A549 (cell line): ENCODE data around the gene TBX2. TPM values are rescaled to one million over a fixed set of nuclear protein-coding genes. Genes with fewer than 3 reads are reported as not detected.

Experiments
- ATAC-seq, 2 experiments: fragments of 200-7000 bp in 1 of 2; fragments of >200 bp in 1 of 2; cut with Nextera tagmentation in 1 of 2; cut with Tn5 transposase in 1 of 2; 3 replicates each; pipeline versions ENCODE4 v1.8.0 to v1.9.1; 2018 to 2020; ENCODE audit warnings: mild to moderate bottlenecking in 1 of 2, moderate library complexity in 1 of 2
- CTCF ChIA-PET: fragments of 300-600 bp; sonication (Branson Sonifier 250); formaldehyde crosslinking; extraction: SDS; loops from one replicate; lab custom pipeline; 2021; ENCODE audit warnings: antibody characterized with exemption, inconsistent platforms; lab: Yijun Ruan, JAX
- POLR2A ChIA-PET: fragments of 350-600 bp; formaldehyde crosslinking; extraction: SDS; loops from one replicate; lab custom pipeline; 2021; ENCODE audit warnings: antibody characterized with exemption, inconsistent platforms; lab: Yijun Ruan, JAX
- DNase-seq, 2 experiments: peaks; one replicate each; pipeline versions ENCODE4 v3.0.0 to v3.0.0-alpha.2; 2011 to 2016; ENCODE audit warnings: low read depth in 1 of 2, low spot score in 1 of 2
- FAIRE-seq: peaks from 2 replicates; lab custom pipeline; 2011; peaks lifted over from hg19 to GRCh38; lab: Jason Lieb, UNC
- H3K27ac ChIP-seq, 2 experiments: fragments of >200 bp; sonication (Bioruptor Twin); formaldehyde crosslinking; 3 replicates each; pipeline ENCODE4 v1.5.1; 2016 to 2017
- H3K4me1 ChIP-seq: fragments of >200 bp; sonication (Bioruptor Twin); formaldehyde crosslinking; 3 replicates; pipeline ENCODE4 v1.6.1; 2016
- H3K4me2 ChIP-seq: fragments of >200 bp; sonication (Bioruptor Twin); formaldehyde crosslinking; 3 replicates; pipeline ENCODE4 v1.6.1; 2016
- H3K4me3 ChIP-seq: fragments of >200 bp; sonication (Bioruptor Twin); formaldehyde crosslinking; 3 replicates; pipeline ENCODE4 v1.5.1; 2016
- H3K9me3 ChIP-seq: fragments of >200 bp; sonication (Bioruptor Twin); formaldehyde crosslinking; 3 replicates; pipeline ENCODE4 v1.6.1; 2016
- BHLHE40 ChIP-seq: IDR thresholded peaks from 2 replicates; pipeline ENCODE4 v1.6.1; 2012; ENCODE audit warnings: low read depth, low read length, inconsistent platforms
- CBX2 ChIP-seq: fragments of 200-600 bp; sonication (generic); IDR thresholded peaks from 2 replicates; pipeline ENCODE4 v1.6.1; 2016; ENCODE audit warnings: low read depth, mild to moderate bottlenecking, borderline replicate concordance
- E2F6 ChIP-seq: IDR thresholded peaks from 2 replicates; pipeline ENCODE4 v1.6.1; 2012; ENCODE audit warnings: low read depth, borderline replicate concordance
- ELK1 ChIP-seq: fragments of 150-350 bp; IDR thresholded peaks from 2 replicates; pipeline ENCODE4 v1.6.1; 2014; ENCODE audit warnings: low read depth, mild to moderate bottlenecking, low read length
- FOSB ChIP-seq: fragments of 250-450 bp; sonication (Bioruptor Pico); IDR thresholded peaks from 2 replicates; pipeline ENCODE4 v1.5.0; 2020; ENCODE audit warnings: mild to moderate bottlenecking, moderate library complexity
- HOXB5 ChIP-seq: fragments of 250-450 bp; sonication (Bioruptor Pico); IDR thresholded peaks from 2 replicates; pipeline ENCODE4 v1.5.0; 2020; ENCODE audit warnings: mild to moderate bottlenecking, moderate library complexity
- MAZ ChIP-seq: fragments of 150-350 bp; IDR thresholded peaks from 2 replicates; pipeline ENCODE4 v1.6.1; 2014; ENCODE audit warnings: antibody characterized with exemption, low read depth, low read length, borderline replicate concordance
- MYC ChIP-seq: IDR thresholded peaks from 2 replicates; pipeline ENCODE4 v1.6.1; 2012; ENCODE audit warnings: mild to moderate bottlenecking, inconsistent platforms, low read length, improper control_type of control experiment, borderline replicate concordance
- NR3C1 ChIP-seq: fragments of >200 bp; sonication (Bioruptor Twin); formaldehyde crosslinking; IDR thresholded peaks from 3 replicates; pipeline ENCODE4 v1.6.1; 2017
- PHF8 ChIP-seq: fragments of 200-600 bp; sonication (generic); IDR thresholded peaks from 2 replicates; pipeline ENCODE4 v1.6.1; 2016; ENCODE audit warnings: low read depth, mild to moderate bottlenecking, antibody characterized with exemption, moderate library complexity, borderline replicate concordance
- RAD21 ChIP-seq, 2 experiments: fragments of >200 bp in 1 of 2; sonication (Bioruptor Twin) in 1 of 2; formaldehyde crosslinking in 1 of 2; IDR thresholded peaks in 1 of 2; conservative IDR thresholded peaks in 1 of 2; 2 replicates in 1 of 2; 3 replicates in 1 of 2; pipeline ENCODE4 v1.6.1; 2012 to 2018; ENCODE audit warnings: inconsistent platforms in 1 of 2
- RCOR1 ChIP-seq: fragments of 150-350 bp; IDR thresholded peaks from 2 replicates; pipeline ENCODE4 v1.6.1; 2014; ENCODE audit warnings: antibody characterized with exemption, low read length, low read depth
- REST ChIP-seq: fragments of 200-600 bp; sonication (generic); IDR thresholded peaks from 2 replicates; pipeline ENCODE4 v1.6.1; 2016; ENCODE audit warnings: antibody characterized with exemption, mild to moderate bottlenecking, moderate library complexity
- USF2 ChIP-seq: fragments of 450-650 bp; IDR thresholded peaks from 2 replicates; pipeline ENCODE4 v1.6.1; 2014; ENCODE audit warnings: antibody characterized with exemption
- ZFP36 ChIP-seq: fragments of 450-650 bp; IDR thresholded peaks from 2 replicates; pipeline ENCODE4 v1.6.1; 2014; ENCODE audit warnings: borderline replicate concordance; ENCODE audit not compliant: partially characterized antibody
- WGBS: methylation state at CpG from one replicate; pipeline ENCODE4 v1.1.6; 2017; ENCODE audit errors: missing lambda C conversion rate; 5-methylcytosine and 5-hydroxymethylcytosine counted together
- polyA plus RNA-seq, 4 experiments: library from polyadenylated mRNA; depleted of rRNA in 3 of 4; stranded (reverse); fragments of >200 nt; fragmentation: RNase III in 1 of 4; extraction: RNeasy Plus Mini Kit Qiagen cat#74134 plus additional on column Dnase treatment in 1 of 4; gene quantifications; 2 replicates in 3 of 4; 3 replicates in 1 of 4; pipeline ENCODE4 v1.2.3, GENCODE V29; 2011 to 2017

The TBX2 gene
- polyA plus RNA-seq, 2 of the 4 experiments (the other 2 are of a cell fraction) = 0.71 to 2.3 TPM

- no peak for TF ChIP-seq REST
- TF ChIP-seq HOXB5 (CRISPR knock-in tag) = no peak
- no peak for TF ChIP-seq FOSB (CRISPR knock-in tag)
These were observed 42.6 kb downstream of the TBX2 start (continued) for GRCh38 chr17:61442136-61442775.

- H3K9me3 ChIP-seq = peaks cover 5% of the 10 kb centered on the region; the same call in 2 of the 3 replicates
- no peak overlapping the region for H3K4me2 ChIP-seq
- TF ChIP-seq E2F6 (no peak), PHF8 (no peak), RCOR1 (no peak), MYC (no peak), RAD21 (conservative IDR thresholded peaks at IDR 0.05 in 1 of 2, IDR thresholded peaks at IDR 0.05 in 1 of 2) (no peak), ZFP36 (no peak)
- ChIA-PET POLR2A (no interaction called here), CTCF (interaction anchor here (0.9 to 2.8 kb wide), 3 partner anchors 26 to 132 kb away, joined by 3 to 9 read pairs (median 3); no protein-coding TSS in a partner anchor)
- ATAC-seq (no peak), DNase-seq (no peak), FAIRE-seq (no peak)
- H3K4me3 ChIP-seq = no peak overlapping the region
- H3K27ac ChIP-seq = no peak overlapping the region
- 70% methylated on average over 10 of the region's 11 CpGs for WGBS
- peaks cover 13% of the 10 kb centered on the region for H3K4me1 ChIP-seq
These were observed 43.3 kb downstream of the TBX2 start for GRCh38 chr17:61442878-61443474.

- TF ChIP-seq MAZ (no peak), CBX2 (no peak), RCOR1 (no peak), BHLHE40 (no peak), NR3C1 (no peak), REST (no peak), USF2 (no peak), ELK1 (no peak)
- ATAC-seq = no peak
- POLR2A ChIA-PET = interaction anchor here (0.7 kb wide), 1 partner anchor 12 kb away, joined by 4 read pairs; no protein-coding TSS in a partner anchor
These were observed 43.8 kb downstream of the TBX2 start for GRCh38 chr17:61443475-61443882.

More at GRCh38 chr17:61443475-61443882, 43.8 kb downstream of the TBX2 start:
- WGBS = 84% methylated on average over 7 of the region's 18 CpGs
- Histone ChIP-seq H3K9me3 (no peaks in the 10 kb centered on the region; the same call in 2 of the 3 replicates), H3K4me2 (no peak overlapping the region), H3K4me1 (peaks cover 13% of the 10 kb centered on the region), H3K4me3 (no peak overlapping the region), H3K27ac (no peak overlapping the region)
- CTCF ChIA-PET = interaction anchor here (0.9 to 1.9 kb wide), 3 partner anchors 25 to 131 kb away, joined by 3 to 7 read pairs (median 4); no protein-coding TSS in a partner anchor
- FAIRE-seq (no peak), DNase-seq (no peak)
